Measurements from ENCODE around the gene MAD1L1. TPM values are rescaled to one million over a fixed set of nuclear protein-coding genes. Genes with fewer than 3 reads are reported as not detected.

Gene MAD1L1
- total and polyA plus RNA-seq, 2 donors (not counting 3 experiments of a cell fraction or from before 2014, with no cell fraction given), result 34.1 to 42.3 TPM

GRCh38 chr7:1850111-1850975 lies 382.4 kb downstream of the MAD1L1 start:
- no TSS peak for BruUV-seq (replicated peaks)
- intact Hi-C loops (cut with micrococcal nuclease), result no loop called here
- H3K36me3 ChIP-seq (ENCODE audit: control insufficient read depth in 2 of 2, extremely low read depth in 1 of 2, insufficient read depth in 2 of 2, low read length in 2 of 2), result no peaks in the 10 kb centered on the region
- no peak overlapping the region for H3K4me3 ChIP-seq (replicated peaks in 1 of 3; ENCODE audit: insufficient read depth in 1 of 3, low read depth in 1 of 3, low read length in 3 of 3)
- ChIA-PET CTCF (no interaction called here), POLR2A (no interaction called here)
- H4K20me1 ChIP-seq (replicated peaks; ENCODE audit: control insufficient read depth, extremely low read depth, insufficient read depth, low read length), result no peaks in the 10 kb centered on the region
- H3K9me3 ChIP-seq (replicated peaks; ENCODE audit: control insufficient read depth, insufficient read depth, low read length), result no peaks in the 10 kb centered on the region
- no peaks in the 10 kb centered on the region for H3K79me2 ChIP-seq (ENCODE audit: control insufficient read depth, insufficient read depth, low read length)
- FAIRE-seq (no peak), DNase-seq (ENCODE audit: low read depth, low spot score) (no peak)
- no peaks in the 10 kb centered on the region for H3K9me1 ChIP-seq (replicated peaks; ENCODE audit: control insufficient read depth, extremely low read depth, insufficient read depth, low read length)
- no peak overlapping the region for H2AFZ ChIP-seq (ENCODE audit: low read depth, low read length)
- dilution Hi-C loops (cut with MboI; ENCODE audit: extremely low pct_ligation_motif_present, low sequenced_read_pairs), result no loop called here
- H3K9ac ChIP-seq (replicated peaks; ENCODE audit: extremely low read depth, insufficient read depth, low read length), result no peak overlapping the region
- H3K4me2 ChIP-seq (ENCODE audit: insufficient read depth, low read length), result no peak overlapping the region
- H3K27ac ChIP-seq (ENCODE audit: insufficient read depth, low read depth, low read length), result no peak overlapping the region
- H3K27me3 ChIP-seq (ENCODE audit: control insufficient read depth in 2 of 2, insufficient read depth in 2 of 2, low read length in 2 of 2), result no peaks in the 10 kb centered on the region
- no peak for TF ChIP-seq FOS (IDR thresholded peaks at IDR 0.05; ENCODE audit: borderline replicate concordance, insufficient read depth, low read length)
- no peak for TF ChIP-seq POLR2A (IDR thresholded peaks at IDR 0.05; ENCODE audit: low read depth, low read length)
- no peak for TF ChIP-seq MAX (IDR thresholded peaks at IDR 0.05; ENCODE audit: insufficient read depth, insufficient read length)
- TF ChIP-seq MYC (IDR thresholded peaks at IDR 0.05; ENCODE audit: low read depth, low read length), result no peak
- TF ChIP-seq POLR2AphosphoS5 (IDR thresholded peaks at IDR 0.05; ENCODE audit: insufficient read depth, low read depth, low read length), result no peak
- no peak for TF ChIP-seq CTCF (IDR thresholded peaks at IDR 0.05; ENCODE audit: extremely low read depth in 1 of 2, insufficient read depth in 1 of 2, low read depth in 1 of 2, low read length in 2 of 2)
- TF ChIP-seq EZH2 (IDR thresholded peaks at IDR 0.05; ENCODE audit: borderline replicate concordance, low read depth, low read length, severe bottlenecking), result no peak
- TF ChIP-seq GATA2 (IDR thresholded peaks at IDR 0.05; ENCODE audit: insufficient read depth, insufficient read length, low read depth, low read length), result no peak
- TF ChIP-seq JUN (IDR thresholded peaks at IDR 0.05; ENCODE audit: borderline replicate concordance, insufficient read depth, insufficient read length, low read depth), result no peak
- no peaks in the 10 kb centered on the region for H3K4me1 ChIP-seq (ENCODE audit: control insufficient read depth, extremely low read depth, insufficient read depth, low read length)
